K562 (cell line): ENCODE measurements around the gene TRIP12.

Experiments used
- ATF7 ChIP-seq: fragments of 450-650 bp; IDR thresholded peaks from 2 replicates; pipeline ENCODE4 v1.7.1; 2014; ENCODE audit warnings: mild to moderate bottlenecking, moderate library complexity
- BCLAF1 ChIP-seq, 2 experiments: fragments of 450-650 bp in 1 of 2; IDR thresholded peaks; 2 replicates each; pipeline ENCODE4 v1.6.1; 2011 to 2017; ENCODE audit warnings: low read depth in 2 of 2, antibody characterized with exemption in 1 of 2, borderline replicate concordance in 1 of 2, low read length in 1 of 2, mild to moderate bottlenecking in 1 of 2, mixed read lengths in 1 of 2; ENCODE audit not compliant: control insufficient read depth in 1 of 2
- CTCF ChIP-seq, 3 experiments: IDR thresholded peaks in 2 of 3; conservative IDR thresholded peaks in 1 of 3; 2 replicates each; pipeline ENCODE4 v1.5.1; 2011 to 2012; ENCODE audit warnings: low read length in 3 of 3, mild to moderate bottlenecking in 3 of 3, control low read depth in 2 of 3, improper control_type of control experiment in 1 of 3, inconsistent platforms in 1 of 3, low read depth in 1 of 3, mixed read lengths in 1 of 3, moderate library complexity in 1 of 3; ENCODE audit not compliant: insufficient read depth in 2 of 3
- E4F1 ChIP-seq: fragments of 250-450 bp; sonication (Bioruptor Pico); IDR thresholded peaks from 2 replicates; pipeline ENCODE4 v1.5.0; 2021; ENCODE audit warnings: mild to moderate bottlenecking, borderline replicate concordance
- FOXJ3 ChIP-seq: sonication (generic); formaldehyde crosslinking; IDR thresholded peaks from 2 replicates; pipeline ENCODE4 v1.4.0; 2020; ENCODE audit warnings: mild to moderate bottlenecking, missing genetic modification reagents
- PATZ1 ChIP-seq: fragments of 250-450 bp; sonication (Bioruptor Pico); IDR thresholded peaks from 2 replicates; pipeline ENCODE4 v1.5.0; 2020; ENCODE audit warnings: mild to moderate bottlenecking, borderline replicate concordance
- RCOR1 ChIP-seq, 2 experiments: IDR thresholded peaks; 2 replicates each; pipeline ENCODE4 v1.6.1; 2012; ENCODE audit warnings: low read depth in 2 of 2, low read length in 2 of 2, borderline replicate concordance in 1 of 2, improper control_type of control experiment in 1 of 2
- TAF1 ChIP-seq: IDR thresholded peaks from 2 replicates; pipeline ENCODE4 v1.6.1; 2011; ENCODE audit warnings: mild to moderate bottlenecking, low read length, moderate library complexity; ENCODE audit not compliant: insufficient read depth, control insufficient read depth, severe bottlenecking; ENCODE audit errors: extremely low read depth
- TCF3 ChIP-seq: sonication (generic); formaldehyde crosslinking; IDR thresholded peaks from 2 replicates; pipeline ENCODE4 v1.4.0; 2020; ENCODE audit warnings: mild to moderate bottlenecking, missing genetic modification reagents

- TF ChIP-seq BCLAF1 (IDR thresholded peaks at IDR 0.05; ENCODE audit: borderline replicate concordance in 1 of 2, control insufficient read depth in 1 of 2, low read depth in 2 of 2, low read length in 1 of 2) (no peak), CTCF (IDR thresholded peaks at IDR 0.05 in 2 of 3, conservative IDR thresholded peaks at IDR 0.05 in 1 of 3; ENCODE audit: insufficient read depth in 2 of 3, low read depth in 1 of 3, low read length in 3 of 3) (no peak), PATZ1 (no peak), RCOR1 (IDR thresholded peaks at IDR 0.05; ENCODE audit: borderline replicate concordance in 1 of 2, low read depth in 2 of 2, low read length in 2 of 2) (no peak), FOXJ3 (CRISPR knock-in tag) (no peak), ATF7 (no peak), TCF3 (no peak), E4F1 (CRISPR knock-in tag) (no peak), TAF1 (no peak)
Measured at GRCh38 chr2:229726643-229727042, 195.2 kb downstream of the TRIP12 start.
